Nephron progenitor cell (in vitro differentiated cells): Measurements from ENCODE around the gene ARID5B.

ENCODE experiments used
- DNase-seq: peaks from one replicate; pipeline ENCODE4 v3.0.0; 2021
- H3K27ac Mint-ChIP-seq: 2 replicates; pipeline ENCODE4 v1.8.0; 2021; ENCODE audit warnings: mild to moderate bottlenecking, moderate library complexity, mixed read lengths
- H3K27me3 Mint-ChIP-seq: 2 replicates; pipeline ENCODE4 v1.8.0; 2021; ENCODE audit warnings: mild to moderate bottlenecking, low read depth, mixed read lengths; ENCODE audit not compliant: poor library complexity
- H3K36me3 Mint-ChIP-seq: 2 replicates; pipeline ENCODE4 v1.8.0; 2021; ENCODE audit warnings: low read depth, mixed read lengths
- H3K4me1 Mint-ChIP-seq: 2 replicates; pipeline ENCODE4 v1.8.0; 2021; ENCODE audit warnings: mixed read lengths
- H3K4me3 Mint-ChIP-seq: 2 replicates; pipeline ENCODE4 v1.8.0; 2021; ENCODE audit warnings: mild to moderate bottlenecking, moderate library complexity, mixed read lengths
- H3K9me3 Mint-ChIP-seq: 2 replicates; pipeline ENCODE4 v1.8.0; 2021; ENCODE audit warnings: mild to moderate bottlenecking, moderate library complexity, mixed read lengths
- CTCF ChIP-seq: fragments of 200-600 bp; sonication (generic); IDR thresholded peaks from 2 replicates; pipeline ENCODE4 v1.5.0; 2021; ENCODE audit warnings: antibody characterized with exemption

Gene ARID5B

GRCh38 chr10:62113680-62114079 is 212.2 kb downstream of the ARID5B start:
- DNase-seq = no peak
- no peak for TF ChIP-seq CTCF
- no peak overlapping the region for H3K27ac Mint-ChIP-seq
- H3K4me3 Mint-ChIP-seq = no peak overlapping the region
- no peaks in the 10 kb centered on the region for H3K36me3 Mint-ChIP-seq
- H3K4me1 Mint-ChIP-seq = no peaks in the 10 kb centered on the region
- H3K9me3 Mint-ChIP-seq = no peaks in the 10 kb centered on the region
- H3K27me3 Mint-ChIP-seq = peaks cover 4% of the 10 kb centered on the region

- no peaks in the 10 kb centered on the region for H3K4me1 Mint-ChIP-seq
- no peak overlapping the region for H3K27ac Mint-ChIP-seq
- no peak for DNase-seq
- peaks cover 4% of the 10 kb centered on the region for H3K27me3 Mint-ChIP-seq
- TF ChIP-seq CTCF = no peak
- no peaks in the 10 kb centered on the region for H3K36me3 Mint-ChIP-seq
- peaks cover 4% of the 10 kb centered on the region for H3K9me3 Mint-ChIP-seq
- no peak overlapping the region for H3K4me3 Mint-ChIP-seq
Observed at GRCh38 chr10:62115321-62115720, 213.8 kb downstream of the ARID5B start.

GRCh38 chr10:62115842-62116241 is 214.3 kb downstream of the ARID5B start:
- no peak for DNase-seq
- Mint-ChIP-seq H3K27ac (no peak overlapping the region), H3K4me1 (no peaks in the 10 kb centered on the region), H3K36me3 (no peaks in the 10 kb centered on the region), H3K4me3 (no peak overlapping the region), H3K27me3 (peaks cover 4% of the 10 kb centered on the region), H3K9me3 (peaks cover 4% of the 10 kb centered on the region)
- no peak for TF ChIP-seq CTCF

- Mint-ChIP-seq H3K4me1 (no peaks in the 10 kb centered on the region), H3K27me3 (peaks cover 4% of the 10 kb centered on the region), H3K4me3 (no peak overlapping the region), H3K27ac (no peak overlapping the region), H3K9me3 (peaks cover 4% of the 10 kb centered on the region), H3K36me3 (no peaks in the 10 kb centered on the region)
- no peak for TF ChIP-seq CTCF
- DNase-seq = no peak
Observed at GRCh38 chr10:62116896-62117295, 215.4 kb downstream of the ARID5B start.

GRCh38 chr10:62121187-62121530 is 219.7 kb downstream of the ARID5B start:
- Mint-ChIP-seq H3K9me3 (peaks cover 30% of the 10 kb centered on the region), H3K36me3 (no peaks in the 10 kb centered on the region), H3K4me1 (no peaks in the 10 kb centered on the region), H3K27me3 (peaks cover 4% of the 10 kb centered on the region), H3K4me3 (no peak overlapping the region), H3K27ac (no peak overlapping the region)
- TF ChIP-seq CTCF = no peak
- no peak for DNase-seq

- Mint-ChIP-seq H3K9me3 (peaks cover 31% of the 10 kb centered on the region), H3K4me3 (no peak overlapping the region), H3K4me1 (no peaks in the 10 kb centered on the region), H3K36me3 (no peaks in the 10 kb centered on the region), H3K27ac (no peak overlapping the region), H3K27me3 (no peaks in the 10 kb centered on the region)
- no peak for TF ChIP-seq CTCF
- no peak for DNase-seq
Observed at GRCh38 chr10:62127975-62128374, 226.5 kb downstream of the ARID5B start.
